Activated CD4-positive, alpha-beta T cell treated with anti-CD3 and anti-CD28 coated beads, Interleukin-2, amount 50 U/mL, for 24 hours (primary cell): ENCODE results near the gene SGPP2.
"Not testable (repeated sequence)": the region's sequence is repeated elsewhere in the genome, so short reads cannot be mapped to it uniquely, and the experiment has no call there.

Source experiments
- DNase-seq, 2 donors: peaks; one replicate each; pipeline ENCODE4 v3.0.0-alpha.2; 2020; ENCODE audit warnings: low read depth in 1 of 2, low spot score in 1 of 2

SGPP2 gene

DNA sequence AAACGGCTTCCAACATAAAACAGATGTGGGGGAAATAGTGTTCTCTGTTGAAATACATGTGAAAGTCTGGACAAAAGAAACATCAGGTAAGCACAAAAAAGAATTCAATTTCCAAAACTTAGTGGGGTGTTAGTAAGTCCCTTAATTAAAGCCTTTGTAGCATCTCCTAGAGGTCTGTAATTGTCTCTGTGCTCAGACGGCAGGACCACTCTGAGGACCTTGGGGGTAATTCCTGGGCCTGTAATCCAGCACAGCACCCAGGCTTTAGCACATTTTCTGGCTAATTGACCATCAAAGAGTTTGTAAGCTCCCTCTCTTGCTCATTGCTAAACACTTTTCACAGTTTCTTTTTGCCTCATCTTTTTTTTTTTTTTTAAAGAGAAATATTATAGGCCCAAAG lies 151.3 kb downstream of the SGPP2 start:
- no peak for DNase-seq

DNA sequence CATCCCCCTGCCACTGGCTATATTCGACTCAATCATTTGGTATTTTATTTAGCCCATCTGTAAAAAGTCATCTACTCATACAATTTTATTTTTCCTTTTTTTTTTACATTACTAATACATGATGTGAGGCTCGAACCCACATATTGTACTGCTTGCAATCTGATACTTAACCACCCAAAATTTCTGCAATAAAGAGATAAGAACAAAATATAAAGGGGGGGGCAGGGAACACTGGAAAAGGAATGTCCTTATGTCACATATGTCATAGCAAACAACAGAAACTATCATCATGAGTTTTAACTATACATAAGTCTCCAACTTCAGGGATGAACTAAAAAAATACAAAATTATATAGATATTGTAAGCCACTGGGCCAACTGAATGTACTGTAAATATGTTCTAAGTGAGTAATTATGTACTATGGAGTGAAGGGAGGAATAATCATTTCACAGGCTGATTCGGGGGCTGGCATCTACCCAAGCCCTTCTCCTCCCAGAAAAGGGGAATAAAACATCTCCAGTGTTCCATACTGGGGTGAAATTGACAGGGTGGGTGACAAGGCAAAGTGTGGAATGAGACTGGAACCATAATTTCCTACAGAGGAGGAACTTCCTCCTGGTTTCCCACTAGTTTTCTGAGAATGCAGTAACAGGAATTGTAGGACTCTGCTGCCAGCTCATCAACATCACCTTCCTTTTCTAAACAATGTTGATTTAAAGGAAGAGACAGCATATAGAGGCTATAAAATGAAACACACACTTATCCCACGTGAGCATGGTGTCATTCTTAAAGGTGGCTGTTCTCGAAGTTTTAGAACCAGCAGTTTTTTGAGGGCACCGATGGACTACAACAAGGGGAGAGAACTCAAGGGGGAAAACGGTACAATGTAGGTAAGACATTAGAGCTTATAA lies 152.1 kb downstream of the SGPP2 start:
- no peak for DNase-seq

DNA sequence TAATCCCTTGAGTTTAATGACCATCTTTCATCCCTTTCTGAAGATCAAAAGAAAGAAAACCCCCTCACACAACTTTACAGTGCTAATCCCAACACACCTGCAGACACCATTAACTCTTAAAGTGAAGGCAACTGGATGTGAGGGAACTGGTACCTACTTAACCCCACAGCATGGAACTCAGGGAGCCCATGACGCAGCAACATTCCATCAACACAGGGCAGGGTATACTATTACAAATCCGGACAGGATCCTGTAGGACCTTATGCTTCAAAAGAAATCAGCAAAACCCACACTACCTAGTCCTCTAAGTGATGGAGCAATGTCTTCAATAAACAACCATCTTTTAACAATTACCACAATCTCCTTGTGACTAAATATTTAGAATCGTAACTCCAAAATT lies 153.0 kb downstream of the SGPP2 start:
- no peak for DNase-seq

DNA sequence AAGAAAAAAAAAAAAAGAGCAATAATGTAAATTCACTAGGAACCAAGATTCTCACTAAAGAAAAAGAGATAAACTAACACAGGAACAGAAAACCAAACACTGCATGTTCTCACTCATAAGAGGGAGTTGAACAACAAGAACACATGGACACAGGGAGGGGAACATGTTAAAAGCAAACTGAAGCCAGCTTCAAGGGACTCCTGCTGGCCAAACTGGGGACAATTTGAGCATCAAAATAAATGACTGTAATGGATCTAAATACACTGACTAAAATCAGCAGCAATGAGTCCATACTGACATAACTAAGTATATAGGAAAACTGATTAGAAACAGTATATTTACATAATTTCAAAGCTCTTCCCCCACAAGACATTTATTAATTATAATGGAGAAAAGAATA lies 158.6 kb downstream of the SGPP2 start:
- DNase-seq: no peak

DNA sequence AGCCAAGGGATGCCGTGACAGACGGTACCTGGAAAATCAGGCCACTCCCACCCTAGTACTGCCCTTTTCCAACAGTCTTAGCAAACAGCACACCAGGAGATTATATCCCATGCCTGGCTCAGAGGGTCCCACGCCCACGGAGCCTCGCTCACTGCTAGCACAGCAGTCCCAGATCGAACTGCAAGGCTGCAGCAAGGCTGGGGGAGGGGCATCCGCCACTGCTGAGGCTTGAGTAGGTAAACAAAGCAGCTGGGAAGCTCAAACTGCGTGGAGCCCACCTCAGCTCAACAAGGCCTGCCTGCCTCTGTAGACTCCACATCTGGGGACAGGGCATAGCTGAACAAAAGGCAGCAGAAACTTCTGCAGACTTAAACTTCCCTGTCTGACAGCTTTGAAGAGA lies 160.2 kb downstream of the SGPP2 start:
- not testable (repeated sequence) for DNase-seq

DNA sequence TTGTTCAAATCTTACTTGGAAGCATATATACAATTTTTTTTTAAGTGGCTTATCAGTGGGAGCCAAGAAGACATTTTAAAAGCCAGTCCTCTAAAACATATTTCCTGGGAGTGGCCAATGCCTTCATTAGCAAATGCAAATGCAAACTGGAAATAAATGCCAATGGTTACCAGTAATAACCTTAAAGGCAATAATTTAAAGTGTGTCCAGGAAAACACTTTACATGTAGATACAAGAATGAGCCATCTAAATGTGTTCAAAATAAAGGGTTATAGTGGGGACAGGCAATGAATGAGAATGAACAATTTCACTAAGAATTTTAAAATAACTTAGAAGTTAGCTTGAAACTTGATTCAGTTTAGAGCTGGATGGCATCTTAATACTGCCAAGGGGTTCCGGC lies 167.3 kb downstream of the SGPP2 start:
- no peak for DNase-seq

DNA sequence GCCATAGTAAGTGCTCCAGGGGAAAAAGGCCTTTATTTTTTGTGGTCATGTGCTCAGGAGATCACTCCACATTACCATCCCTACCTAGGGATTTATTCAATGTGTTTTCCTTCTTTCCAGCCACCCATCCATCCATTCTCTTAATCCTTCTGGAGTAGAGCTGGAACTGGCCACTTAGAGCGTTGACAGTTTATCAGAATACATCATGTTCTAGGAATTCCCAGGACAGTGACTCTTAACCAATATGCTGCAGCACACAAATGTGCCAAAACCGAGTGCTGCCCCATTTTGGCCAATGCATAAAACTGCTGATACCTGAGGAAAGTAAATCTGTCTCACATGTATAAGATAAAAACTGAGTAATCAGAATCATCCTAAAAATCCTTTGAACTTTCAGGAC lies 167.8 kb downstream of the SGPP2 start:
- no peak for DNase-seq

DNA sequence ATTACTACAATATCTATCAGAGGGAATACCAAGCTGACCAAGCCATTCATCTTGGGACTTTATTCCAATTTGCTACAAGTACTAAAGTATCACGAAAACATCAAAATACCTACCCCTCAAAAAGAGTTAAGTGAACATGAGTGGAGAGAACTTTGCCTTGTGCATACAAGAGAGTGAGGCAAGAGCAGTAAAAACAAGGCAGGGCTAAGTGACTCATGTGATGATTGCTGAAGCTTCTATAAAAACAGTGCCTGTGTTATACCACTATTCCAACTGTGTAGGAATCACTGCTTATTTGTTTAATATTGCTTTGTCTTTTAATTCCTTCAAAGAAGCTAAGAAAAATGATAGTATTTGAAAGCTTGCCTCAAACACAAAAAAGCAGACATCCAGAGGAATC lies 170.3 kb downstream of the SGPP2 start:
- DNase-seq: no peak

DNA sequence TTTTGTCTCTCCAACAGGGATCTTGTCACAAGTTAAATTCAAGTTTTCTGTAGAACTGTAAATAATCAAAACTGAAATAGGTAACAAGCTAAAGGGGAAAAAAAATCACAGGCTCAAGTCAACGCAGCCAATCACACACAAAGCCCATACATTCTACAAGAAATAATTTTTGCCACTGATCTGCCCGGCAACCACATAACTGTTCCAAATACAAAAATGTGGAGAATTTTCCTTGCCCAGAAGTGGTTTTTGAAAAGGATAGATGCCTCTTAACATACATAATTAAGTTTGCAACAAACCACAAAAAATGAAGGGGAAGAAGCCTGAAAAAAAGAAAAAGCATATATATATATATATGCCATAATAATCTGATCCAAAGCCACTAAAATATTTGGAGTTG lies 171.2 kb downstream of the SGPP2 start:
- DNase-seq: no peak

DNA sequence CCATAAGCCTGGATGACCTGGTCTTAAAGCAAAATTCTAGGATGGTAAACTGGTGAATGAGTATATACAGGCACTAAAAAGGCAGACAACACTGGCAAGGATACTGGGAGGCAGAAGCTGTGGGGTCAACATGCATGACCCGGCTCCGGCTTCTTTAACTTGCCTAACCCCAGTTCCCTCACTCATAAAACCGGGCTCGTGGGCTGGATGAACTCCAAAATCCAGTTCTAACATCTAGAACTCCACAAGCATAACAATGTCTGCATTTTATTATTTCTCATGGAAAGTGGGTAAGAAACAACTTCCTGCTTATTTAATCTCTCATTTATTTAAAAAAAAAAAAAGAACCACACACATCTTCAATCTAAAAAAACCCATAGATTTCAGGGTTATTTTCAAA lies 174.3 kb downstream of the SGPP2 start:
- no peak for DNase-seq

DNA sequence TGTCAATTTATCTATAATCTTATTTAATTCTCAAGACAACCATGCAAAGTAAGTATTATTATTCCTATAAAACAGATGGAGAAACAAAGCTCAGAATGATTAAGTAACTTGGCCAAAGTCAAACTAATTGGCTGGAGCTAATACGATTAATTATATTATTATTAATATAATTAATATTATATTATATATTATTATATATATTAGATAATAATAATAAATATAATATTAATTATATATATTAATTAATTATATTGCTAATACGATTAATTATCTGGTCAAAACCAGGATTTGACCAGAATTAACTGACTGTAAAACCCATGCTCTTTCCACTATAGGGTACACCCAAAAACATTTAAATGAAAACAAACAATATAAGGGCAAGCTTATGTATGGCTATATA lies 179.2 kb downstream of the SGPP2 start:
- no peak for DNase-seq

DNA sequence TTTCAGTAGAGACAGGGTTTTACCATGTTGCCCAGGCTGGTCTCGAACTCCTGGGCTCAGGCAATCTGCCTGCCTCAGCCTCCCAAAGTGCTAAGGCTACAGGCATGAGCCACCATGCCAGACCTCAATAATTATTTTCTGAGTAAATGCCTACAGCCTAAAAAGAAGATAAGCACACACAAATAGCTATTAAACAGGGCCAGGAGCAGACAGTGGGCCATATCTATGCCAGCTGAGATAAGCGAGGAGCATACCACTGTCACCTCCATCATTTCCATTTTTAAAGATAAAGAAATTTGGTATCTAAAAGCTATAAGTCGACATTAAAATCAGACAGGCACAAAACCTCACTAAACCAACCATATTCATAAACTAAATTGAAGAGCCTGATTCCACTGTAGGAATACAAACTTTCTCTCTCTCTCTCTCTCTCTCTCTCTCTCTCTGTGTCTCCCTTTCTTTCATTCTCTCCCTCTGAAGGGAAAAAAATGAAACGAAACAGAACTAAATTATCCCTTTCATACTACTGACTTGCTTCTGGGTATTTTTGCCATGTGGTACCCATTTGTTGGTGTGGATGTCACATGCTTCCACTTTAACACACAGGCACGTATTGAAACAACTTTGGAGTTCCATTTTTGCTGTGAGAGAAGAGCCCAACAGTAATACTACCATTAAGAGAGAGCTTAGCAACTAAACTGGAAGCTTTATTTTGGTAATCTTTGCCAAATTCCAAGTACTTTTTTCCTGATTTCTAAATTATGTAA lies 180.6 kb downstream of the SGPP2 start:
- no peak for DNase-seq

DNA sequence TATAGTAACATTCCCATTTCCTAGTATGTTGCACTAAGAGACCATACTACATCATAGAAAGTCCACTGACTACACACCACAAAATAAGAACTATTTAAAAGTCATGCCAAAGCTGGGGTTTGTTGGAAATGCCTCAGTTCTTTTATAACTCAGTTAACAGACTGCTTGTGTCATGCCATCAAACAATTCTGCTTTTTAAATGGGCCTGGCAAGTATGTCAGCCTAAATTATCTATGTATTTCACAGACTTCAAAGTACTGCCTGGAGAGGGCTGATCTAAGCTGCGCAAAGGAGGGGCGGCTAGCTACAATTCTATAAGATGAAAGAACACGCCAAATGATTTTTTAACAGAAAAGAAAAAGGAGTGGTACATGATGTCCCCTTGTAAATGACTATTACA lies 182.0 kb downstream of the SGPP2 start:
- DNase-seq: no peak

DNA sequence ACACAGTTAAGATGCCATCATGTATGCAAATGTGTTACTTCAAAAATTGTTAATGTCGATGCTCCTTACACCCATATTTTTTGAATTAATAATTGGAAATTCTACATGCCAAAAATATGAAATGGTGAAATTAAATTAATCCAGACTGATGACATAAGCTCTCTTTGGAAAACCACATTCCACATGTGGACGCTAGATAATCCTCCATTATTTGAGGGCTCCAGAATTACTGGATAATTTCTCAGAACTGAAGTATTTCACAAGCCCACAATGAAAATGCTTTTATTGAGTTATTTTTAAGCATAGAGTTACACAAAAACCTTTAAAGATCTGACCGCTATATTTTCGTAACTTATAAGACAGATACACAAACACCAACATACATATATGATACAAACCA lies 183.7 kb downstream of the SGPP2 start:
- DNase-seq: no peak

DNA sequence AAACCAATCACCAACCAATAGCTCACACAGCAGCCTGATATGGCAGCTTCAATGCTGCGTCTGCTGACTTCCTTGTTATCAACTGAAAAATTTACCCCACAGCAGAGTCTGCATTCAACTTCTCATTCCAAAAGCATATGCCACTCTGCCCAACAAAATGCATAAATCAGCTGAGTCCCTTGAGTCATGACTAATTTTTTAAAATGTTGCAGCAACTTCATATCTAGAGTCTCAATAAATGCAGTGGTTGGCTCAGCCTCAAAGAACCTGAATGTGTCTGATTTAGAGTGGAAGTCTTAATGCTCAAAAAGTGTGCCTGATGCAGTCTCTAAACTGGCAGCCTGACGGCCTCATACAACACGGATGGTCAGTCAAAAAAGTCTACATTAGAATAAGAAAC lies 185.0 kb downstream of the SGPP2 start:
- DNase-seq: no peak
